Hematopoietic multipotent progenitor cell treated with erythropoietin and hydrocortisone succinate and interleukin-3 and kit ligand, for 17 days (in vitro differentiated cells): ENCODE measurements around the gene P4HTM.

Source experiments
- DNase-seq: peaks from one replicate; pipeline ENCODE4 v3.0.0-alpha.2; 2015; ENCODE audit warnings: low spot score

The P4HTM gene

DNA sequence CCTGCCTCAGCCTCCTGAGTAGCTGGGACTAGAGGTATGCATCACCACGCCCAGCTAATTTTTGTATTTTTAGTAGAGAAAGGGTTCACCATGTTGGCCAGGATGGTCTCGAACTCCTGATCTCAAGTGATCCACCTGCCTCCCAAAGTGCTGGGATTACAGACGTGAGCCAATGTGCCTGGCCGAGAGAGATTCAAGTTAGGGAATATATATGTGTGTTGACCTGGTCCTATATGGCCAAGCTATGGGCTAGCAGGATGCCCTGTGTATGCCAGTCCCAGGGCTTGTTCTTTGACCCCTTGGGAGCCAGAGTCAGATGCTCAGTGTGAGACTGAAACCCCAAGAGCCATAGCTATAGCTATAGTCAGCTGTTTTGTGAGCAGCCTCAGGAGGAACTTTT, 33.7 kb downstream of the P4HTM start:
- no peak for DNase-seq

DNA sequence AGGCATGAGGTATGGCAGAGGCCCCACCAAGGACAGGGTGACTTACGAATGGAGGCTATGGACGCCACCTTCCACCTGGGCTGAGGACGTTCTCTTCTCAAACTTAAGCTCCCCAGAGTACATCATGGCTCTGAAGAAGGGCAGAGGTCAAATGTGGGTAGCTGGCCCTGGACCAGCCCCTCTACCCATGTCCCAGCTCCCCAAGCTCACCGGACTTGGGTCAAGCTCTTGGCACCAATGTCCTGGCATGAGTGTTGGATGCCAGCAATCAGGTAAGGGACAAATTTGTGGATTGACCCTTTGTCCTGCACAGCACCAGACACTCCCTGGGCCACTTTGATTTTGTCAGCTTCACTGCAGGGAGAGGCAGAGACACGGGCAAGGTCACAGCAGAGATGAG, 34.4 kb downstream of the P4HTM start:
- no peak for DNase-seq

DNA sequence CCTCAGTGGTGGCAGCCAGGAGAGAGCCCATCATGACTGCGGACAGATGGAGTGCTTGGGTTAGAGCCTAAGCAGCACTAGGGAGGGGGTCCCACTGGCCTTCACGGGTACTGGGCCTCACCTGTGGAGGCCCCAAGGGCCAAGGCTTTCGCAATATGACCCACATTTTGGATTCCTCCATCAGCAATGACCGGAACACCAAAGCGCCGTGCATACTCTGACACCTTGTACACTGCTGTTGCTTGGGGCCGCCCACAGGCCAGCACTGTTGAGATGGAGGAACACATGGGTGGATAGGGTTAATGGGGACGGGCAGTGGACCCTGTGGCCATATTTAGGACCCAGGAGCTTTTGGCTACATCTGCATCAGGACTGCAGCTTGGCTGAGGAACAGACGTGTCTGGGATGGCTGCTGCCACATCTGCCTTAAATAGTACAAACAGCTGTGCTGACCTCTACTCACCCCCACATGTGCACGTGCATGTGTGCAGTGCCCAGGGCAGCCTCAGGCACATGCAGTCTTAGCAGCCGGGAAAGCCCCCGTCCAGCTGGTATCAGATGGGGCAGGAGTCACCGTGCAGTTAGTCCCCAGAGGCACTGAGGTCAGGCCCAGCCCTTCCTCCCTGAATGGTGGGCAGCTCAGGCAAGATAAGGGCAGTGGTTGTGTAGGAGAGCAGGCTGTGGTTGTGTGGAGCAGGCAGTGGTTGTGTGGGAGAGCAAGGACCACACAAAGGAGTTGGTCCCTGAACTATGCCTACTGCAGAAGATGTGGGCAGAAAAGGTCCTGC, 35.2 kb downstream of the P4HTM start:
- DNase-seq: peak; percentile 17

DNA sequence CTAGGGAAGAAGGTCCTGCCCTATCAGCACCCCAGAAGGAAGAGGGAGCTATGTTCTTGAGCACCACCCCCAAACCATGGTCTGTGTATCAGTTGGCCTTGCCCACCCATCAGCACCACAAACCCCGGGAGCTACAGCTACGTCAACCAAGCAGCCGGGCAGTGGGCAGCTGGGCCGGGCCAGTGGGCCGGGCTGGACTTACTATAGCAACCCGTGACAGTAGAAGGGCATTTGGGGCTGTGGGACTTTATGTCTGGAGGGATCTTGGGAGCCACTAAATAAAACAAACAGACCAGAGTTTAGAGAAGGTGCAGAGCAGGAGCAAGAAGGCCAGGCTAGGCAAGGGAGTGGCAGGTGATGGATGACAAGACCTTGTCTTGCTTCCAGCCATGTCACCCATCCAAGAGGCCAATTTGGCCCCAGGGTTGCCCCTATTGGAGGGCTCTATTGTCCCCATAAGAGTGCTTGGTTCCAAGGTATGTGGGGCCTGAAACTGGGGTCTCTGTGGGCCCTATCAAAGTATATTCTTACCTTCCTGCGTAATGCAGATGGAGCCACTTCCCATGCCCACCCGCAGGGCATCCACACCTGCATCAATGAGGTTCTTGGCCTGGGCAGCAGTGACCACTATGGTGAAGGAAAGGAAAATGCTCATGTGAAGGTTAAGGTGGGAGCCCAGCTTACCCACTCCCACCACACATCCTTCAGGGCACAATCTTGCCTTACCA, 35.9 kb downstream of the P4HTM start:
- no peak for DNase-seq

DNA sequence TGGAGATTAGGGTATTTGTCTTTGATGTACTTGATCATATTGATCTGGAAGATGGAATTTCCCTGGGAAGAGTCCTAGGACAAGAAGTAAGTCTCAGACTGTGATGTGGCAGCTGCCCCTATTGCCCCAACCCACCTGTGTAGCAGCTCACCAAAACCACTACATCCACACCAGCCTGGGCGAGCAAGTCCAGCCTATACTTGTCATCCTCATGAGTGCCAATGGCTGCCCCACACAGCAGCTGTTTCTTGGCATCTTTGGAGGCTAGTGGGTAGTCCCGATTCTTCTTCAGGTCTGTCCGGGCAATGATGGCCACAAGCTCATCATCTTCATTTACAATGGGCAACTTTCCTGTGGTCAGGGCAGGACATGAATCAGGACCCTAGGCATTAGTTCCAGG, 36.5 kb downstream of the P4HTM start:
- DNase-seq: no peak

DNA sequence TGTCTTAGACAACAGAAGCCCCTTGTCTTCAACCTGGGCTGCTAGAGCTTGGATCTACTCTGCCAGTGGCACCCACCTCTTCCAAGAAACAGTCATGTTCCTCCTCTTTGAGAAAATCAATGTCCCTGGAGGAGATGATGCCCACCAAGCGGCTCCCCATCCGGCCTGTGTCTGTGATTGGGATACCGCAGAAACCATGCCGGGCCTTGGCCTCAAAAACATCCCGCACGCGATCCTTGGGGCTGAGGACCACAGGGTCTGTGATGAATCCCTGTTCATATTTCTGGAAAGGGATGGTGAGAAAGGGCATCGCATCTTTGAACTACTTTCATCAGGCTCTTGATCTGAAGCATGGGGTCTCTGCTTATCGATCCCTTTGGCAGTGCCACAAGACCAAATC, 37.6 kb downstream of the P4HTM start:
- no peak for DNase-seq

DNA sequence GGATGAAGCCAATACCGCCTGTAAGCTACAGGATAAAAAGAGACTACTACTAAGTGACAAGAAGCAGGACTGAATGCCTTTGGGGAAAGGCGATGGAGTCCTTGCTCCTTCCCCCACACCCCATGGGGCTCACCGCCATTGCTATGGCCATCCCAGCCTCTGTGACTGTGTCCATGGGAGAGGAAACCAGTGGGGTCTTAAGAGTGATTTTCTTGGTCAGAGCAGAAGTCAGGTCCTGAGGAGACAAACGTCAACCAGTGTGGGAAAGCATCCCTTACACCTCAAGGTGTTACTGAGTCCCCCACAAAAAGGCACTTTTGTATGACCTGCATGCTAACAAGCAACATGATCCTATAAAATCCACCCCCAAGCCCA, 38.2 kb downstream of the P4HTM start:
- no peak for DNase-seq

DNA sequence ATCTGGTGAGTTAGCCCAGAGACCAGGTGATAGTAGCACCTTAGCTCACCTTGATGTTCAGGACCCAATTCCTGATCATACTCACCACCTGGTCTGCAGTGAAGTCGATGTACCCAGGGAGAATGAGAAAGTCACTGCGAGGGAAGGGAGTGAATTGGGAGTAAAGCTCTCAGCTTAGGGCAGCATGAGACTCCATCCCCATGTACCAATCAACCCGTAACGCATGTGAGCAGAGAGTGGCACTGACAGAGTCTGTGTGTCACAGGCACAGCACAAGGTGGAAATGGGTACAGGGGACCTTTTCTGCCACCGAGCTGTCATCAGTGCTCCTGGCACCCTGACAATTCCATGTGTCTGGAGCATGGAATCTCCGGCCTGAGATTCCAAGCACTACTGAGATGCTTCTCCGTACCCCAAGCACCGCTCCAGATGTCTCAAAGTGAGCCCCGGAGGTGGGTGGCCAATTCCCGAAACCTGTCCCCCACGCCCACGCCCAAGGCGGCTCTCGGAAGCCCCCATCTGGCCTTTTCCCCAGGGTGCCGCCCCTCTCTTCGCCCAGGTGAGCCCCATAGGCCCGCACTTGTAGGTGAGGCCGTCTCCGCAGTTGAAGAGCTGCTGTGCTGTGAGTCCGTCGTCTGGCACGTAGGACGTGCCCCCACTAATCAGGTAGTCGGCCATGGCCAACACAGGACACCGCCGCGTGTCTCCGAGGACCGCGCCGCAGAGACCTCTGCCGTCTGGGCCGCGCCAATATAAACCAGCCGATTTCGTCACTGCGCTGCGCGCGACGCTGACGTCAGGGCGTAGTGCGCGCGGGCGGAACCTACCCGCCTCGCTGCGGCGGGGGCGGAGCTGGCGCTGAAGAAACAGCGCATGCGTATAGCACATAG, 38.9 kb downstream of the P4HTM start, which contains the start of gene IMPDH2:
Gene IMPDH2, minus strand, starts transcription at position 726 of the 890 bp plus-strand sequence. Its CDS starts 48 bp downstream, at position 678.
- peak; percentile 98 for DNase-seq

DNA sequence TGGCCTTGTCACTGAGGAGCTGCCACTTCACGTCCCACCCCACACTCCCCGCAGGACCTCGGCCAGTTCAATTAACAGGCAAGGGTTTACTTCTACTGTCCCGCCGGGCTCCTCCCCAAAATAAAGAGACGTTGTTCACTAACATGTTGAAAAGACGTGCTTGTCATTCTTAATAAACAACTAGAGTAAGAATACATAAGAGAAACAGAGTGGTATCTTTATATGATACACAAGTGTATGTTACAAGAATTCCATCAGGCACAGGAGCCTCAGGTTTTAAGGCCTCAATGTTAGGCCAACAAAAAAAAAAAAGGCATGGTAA, 39.5 kb downstream of the P4HTM start:
- no peak for DNase-seq

DNA sequence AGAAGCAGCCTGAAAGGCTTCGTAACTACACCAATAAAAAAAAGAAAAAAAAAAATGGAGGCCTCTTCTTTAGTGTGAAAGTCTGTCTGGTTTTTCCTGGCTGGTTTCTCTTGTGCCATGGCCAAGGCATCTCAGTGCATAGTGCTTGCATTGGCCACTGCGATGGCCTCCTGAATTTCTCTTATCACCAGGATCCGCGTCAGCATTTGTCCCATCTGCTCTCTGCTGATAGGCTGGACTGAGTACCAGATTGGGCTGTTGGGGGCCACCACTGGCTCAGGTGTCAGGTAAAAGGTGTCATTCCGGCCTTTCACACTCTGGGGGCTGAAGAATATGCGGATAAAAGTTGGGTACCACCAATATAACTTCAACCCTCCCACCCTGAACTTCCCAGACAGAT, 40.3 kb downstream of the P4HTM start:
- peak; percentile 60 for DNase-seq

DNA sequence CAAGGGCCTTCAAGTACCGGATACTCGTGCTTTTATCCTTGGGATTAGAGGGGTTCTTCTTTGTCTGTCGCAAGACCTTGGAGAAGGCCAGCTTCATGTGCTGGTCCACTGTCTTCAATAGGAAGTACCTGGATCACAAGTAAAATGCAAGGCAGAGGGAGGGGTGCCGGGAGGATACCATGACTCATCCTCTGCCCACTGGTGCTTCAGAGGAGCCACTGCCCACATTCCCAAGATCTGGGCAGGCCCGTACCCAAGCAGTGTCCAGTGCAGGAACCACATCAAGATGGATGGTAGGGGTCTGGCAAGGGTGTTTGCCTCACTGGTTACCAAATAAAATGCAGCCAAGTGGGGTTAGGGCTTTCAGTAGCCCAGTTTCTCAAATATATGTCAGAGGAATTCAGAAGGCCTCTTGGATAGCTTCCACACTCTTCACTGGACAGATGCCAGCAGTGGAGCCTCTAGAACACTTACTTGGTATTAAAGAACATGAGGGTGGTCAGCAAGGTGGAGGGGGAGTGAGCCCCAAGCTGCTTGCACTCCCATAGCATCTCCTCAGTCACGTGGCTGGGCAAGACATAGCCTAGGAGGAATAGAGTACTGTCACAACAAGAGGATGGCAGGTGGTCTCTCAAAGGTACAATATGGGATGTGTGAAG, 42.7 kb downstream of the P4HTM start:
- no peak for DNase-seq

DNA sequence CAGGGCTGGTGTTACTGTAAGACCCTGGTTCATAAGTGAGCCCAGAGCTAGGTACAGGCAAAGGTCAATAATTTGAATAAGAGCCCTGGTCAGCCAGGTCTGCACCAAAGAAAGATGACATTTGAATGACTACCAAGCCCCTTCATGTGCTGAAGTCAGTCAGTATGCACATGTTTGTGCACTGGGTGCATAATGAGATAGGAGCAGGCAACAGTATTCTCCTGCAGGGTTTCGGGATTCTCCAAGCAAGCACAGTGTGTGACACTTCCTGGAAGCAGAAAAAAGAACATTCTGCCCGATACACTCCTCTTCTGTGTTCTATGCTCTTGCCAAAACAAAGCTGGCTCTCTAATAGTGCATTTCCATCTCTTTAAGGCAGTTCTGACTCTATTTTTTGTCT, 44.6 kb downstream of the P4HTM start:
- no peak for DNase-seq

DNA sequence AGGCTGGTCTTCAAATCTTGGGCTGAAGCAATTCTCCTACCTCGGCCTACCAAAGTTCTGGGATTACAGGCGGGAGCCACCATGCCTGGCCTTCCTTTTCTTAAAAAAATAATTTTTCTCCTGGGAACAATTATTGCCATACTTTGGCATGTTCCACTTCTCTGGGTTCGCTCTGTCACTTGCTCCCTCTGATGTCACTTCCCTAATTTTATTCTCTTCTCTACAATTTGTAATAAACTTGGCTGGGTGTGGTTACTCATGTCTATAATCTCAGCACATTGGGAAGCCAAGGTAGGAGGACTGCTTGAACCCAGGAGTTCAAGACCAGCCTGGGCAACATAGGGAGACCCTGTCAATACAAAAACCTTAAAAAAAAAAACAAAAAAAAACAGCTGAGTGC, 45.2 kb downstream of the P4HTM start:
- no peak for DNase-seq

DNA sequence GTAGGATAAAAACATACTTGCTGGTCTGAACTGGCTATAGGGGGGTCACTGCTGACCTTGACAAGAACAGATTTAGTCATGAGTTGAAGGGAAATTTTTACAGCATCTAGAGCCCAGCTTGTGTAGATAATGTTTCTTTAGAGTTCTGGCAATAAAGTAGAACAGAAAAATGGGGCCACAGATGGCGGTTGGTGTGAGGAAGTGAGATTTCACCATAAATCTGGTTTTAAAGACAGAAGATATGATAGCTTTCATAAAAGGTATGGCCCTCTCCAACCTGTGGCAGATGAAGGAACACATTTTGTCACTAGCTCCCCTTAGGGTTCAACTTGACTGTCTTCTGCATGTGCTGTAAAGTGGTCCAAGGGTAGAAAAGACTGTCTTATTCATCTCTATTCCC, 63.5 kb downstream of the P4HTM start:
- DNase-seq: no peak

DNA sequence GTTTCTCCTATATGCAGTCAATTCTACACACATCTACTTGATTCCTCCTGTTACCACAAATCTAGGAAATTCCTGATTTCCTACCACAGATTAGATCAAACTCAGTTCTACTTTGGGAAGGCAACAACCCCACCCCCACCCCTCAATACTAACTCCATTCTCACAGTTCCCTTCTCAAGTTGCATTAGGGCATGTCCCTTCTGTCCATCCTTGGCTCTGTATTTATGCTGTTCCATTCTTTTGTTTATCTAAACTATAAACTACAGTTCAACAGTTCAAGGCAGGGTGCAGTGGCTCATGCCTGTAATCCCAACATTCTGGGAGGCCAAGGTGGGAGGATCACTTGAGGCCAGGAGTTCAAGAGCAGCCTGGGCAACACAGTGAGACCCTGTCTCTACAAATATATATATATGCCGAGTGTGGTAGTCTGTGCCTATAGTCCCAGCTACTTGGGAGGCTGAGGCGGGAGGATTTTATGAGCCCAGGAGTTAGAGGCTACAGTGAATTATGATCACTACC, 64.4 kb downstream of the P4HTM start:
- no peak for DNase-seq
